Measurements from ENCODE around the gene FGR.
"Not testable (repeated sequence)": the region's sequence is repeated elsewhere in the genome, so short reads cannot be mapped to it uniquely, and the experiment has no call there.

Gene FGR

GRCh38 chr1:27619782-27620438 is 15.1 kb downstream of the FGR start:
- ATAC-seq; H3K27ac Mint-ChIP-seq; H3K4me3 Mint-ChIP-seq; H3K36me3 Mint-ChIP-seq (ENCODE audit: low read depth); DNase-seq; H3K9me3 Mint-ChIP-seq; H3K27me3 Mint-ChIP-seq: not testable (repeated sequence)
- H3K4me1 Mint-ChIP-seq: peaks cover 37% of the 10 kb centered on the region

- no peaks in the 10 kb centered on the region for H3K27me3 Mint-ChIP-seq
- no peak overlapping the region for H3K4me3 Mint-ChIP-seq
- DNase-seq (no peak), ATAC-seq (peak; percentile 84)
- peaks cover 47% of the 10 kb centered on the region for H3K4me1 Mint-ChIP-seq
- peak overlapping the region; percentile 44 for H3K27ac Mint-ChIP-seq
- no peaks in the 10 kb centered on the region for H3K36me3 Mint-ChIP-seq (ENCODE audit: low read depth)
- H3K9me3 Mint-ChIP-seq: no peaks in the 10 kb centered on the region
Observed at GRCh38 chr1:27618341-27619082, 16.5 kb downstream of the FGR start.

GRCh38 chr1:27617420-27617819 is 17.6 kb downstream of the FGR start:
- Mint-ChIP-seq H3K36me3 (ENCODE audit: low read depth) (no peaks in the 10 kb centered on the region), H3K9me3 (no peaks in the 10 kb centered on the region), H3K27ac (peak overlapping the region; percentile 24), H3K4me3 (no peak overlapping the region), H3K4me1 (peaks cover 47% of the 10 kb centered on the region), H3K27me3 (no peaks in the 10 kb centered on the region)
- no peak for ATAC-seq
- no peak for DNase-seq

- ATAC-seq (no peak), DNase-seq (no peak)
- Mint-ChIP-seq H3K27ac (peak overlapping the region; percentile 18), H3K36me3 (ENCODE audit: low read depth) (no peaks in the 10 kb centered on the region), H3K4me3 (no peak overlapping the region), H3K4me1 (peaks cover 45% of the 10 kb centered on the region), H3K27me3 (no peaks in the 10 kb centered on the region), H3K9me3 (no peaks in the 10 kb centered on the region)
Observed at GRCh38 chr1:27616441-27616840, 18.5 kb downstream of the FGR start.

GRCh38 chr1:27615346-27616192 is 19.4 kb downstream of the FGR start:
- Mint-ChIP-seq H3K27ac (no peak overlapping the region), H3K9me3 (no peaks in the 10 kb centered on the region), H3K36me3 (ENCODE audit: low read depth) (no peaks in the 10 kb centered on the region), H3K27me3 (no peaks in the 10 kb centered on the region), H3K4me3 (no peak overlapping the region), H3K4me1 (peaks cover 41% of the 10 kb centered on the region)
- ATAC-seq (no peak), DNase-seq (no peak)

- Mint-ChIP-seq H3K9me3 (no peaks in the 10 kb centered on the region), H3K36me3 (ENCODE audit: low read depth) (no peaks in the 10 kb centered on the region), H3K27ac (no peak overlapping the region), H3K4me3 (no peak overlapping the region), H3K27me3 (no peaks in the 10 kb centered on the region), H3K4me1 (peaks cover 41% of the 10 kb centered on the region)
- ATAC-seq (no peak), DNase-seq (no peak)
Observed at GRCh38 chr1:27614625-27615344, 20.2 kb downstream of the FGR start.

- ATAC-seq (no peak), DNase-seq (no peak)
- H3K4me1 Mint-ChIP-seq: peaks cover 39% of the 10 kb centered on the region
- no peaks in the 10 kb centered on the region for H3K36me3 Mint-ChIP-seq (ENCODE audit: low read depth)
- no peaks in the 10 kb centered on the region for H3K27me3 Mint-ChIP-seq
- no peak overlapping the region for H3K4me3 Mint-ChIP-seq
- H3K9me3 Mint-ChIP-seq: no peaks in the 10 kb centered on the region
- H3K27ac Mint-ChIP-seq: no peak overlapping the region
Observed at GRCh38 chr1:27614043-27614624, 20.9 kb downstream of the FGR start.

- Mint-ChIP-seq H3K36me3 (ENCODE audit: low read depth) (no peaks in the 10 kb centered on the region), H3K9me3 (no peaks in the 10 kb centered on the region), H3K4me1 (peaks cover 26% of the 10 kb centered on the region), H3K4me3 (no peak overlapping the region), H3K27me3 (no peaks in the 10 kb centered on the region), H3K27ac (no peak overlapping the region)
- no peak for ATAC-seq
- no peak for DNase-seq
Observed at GRCh38 chr1:27612718-27613117, 22.3 kb downstream of the FGR start.

- Mint-ChIP-seq H3K4me1 (peaks cover 24% of the 10 kb centered on the region), H3K36me3 (ENCODE audit: low read depth) (no peaks in the 10 kb centered on the region), H3K4me3 (no peak overlapping the region), H3K27me3 (no peaks in the 10 kb centered on the region), H3K27ac (no peak overlapping the region), H3K9me3 (no peaks in the 10 kb centered on the region)
- ATAC-seq: no peak
- DNase-seq: no peak
Observed at GRCh38 chr1:27611450-27611849, 23.5 kb downstream of the FGR start.

- peaks cover 23% of the 10 kb centered on the region for H3K4me1 Mint-ChIP-seq
- no peaks in the 10 kb centered on the region for H3K36me3 Mint-ChIP-seq (ENCODE audit: low read depth)
- no peak overlapping the region for H3K4me3 Mint-ChIP-seq
- no peaks in the 10 kb centered on the region for H3K9me3 Mint-ChIP-seq
- H3K27me3 Mint-ChIP-seq: no peaks in the 10 kb centered on the region
- no peak for DNase-seq
- ATAC-seq: no peak
- H3K27ac Mint-ChIP-seq: no peak overlapping the region
Observed at GRCh38 chr1:27609618-27610240, 25.3 kb downstream of the FGR start.

- peaks cover 21% of the 10 kb centered on the region for H3K4me1 Mint-ChIP-seq
- no peak overlapping the region for H3K27ac Mint-ChIP-seq
- no peak for DNase-seq
- H3K36me3 Mint-ChIP-seq (ENCODE audit: low read depth): no peaks in the 10 kb centered on the region
- ATAC-seq: no peak
- no peaks in the 10 kb centered on the region for H3K27me3 Mint-ChIP-seq
- H3K9me3 Mint-ChIP-seq: no peaks in the 10 kb centered on the region
- H3K4me3 Mint-ChIP-seq: no peak overlapping the region
Observed at GRCh38 chr1:27609210-27609555, 25.8 kb downstream of the FGR start.

- Mint-ChIP-seq H3K27ac (no peak overlapping the region), H3K4me1 (peaks cover 17% of the 10 kb centered on the region), H3K4me3 (no peak overlapping the region), H3K27me3 (no peaks in the 10 kb centered on the region), H3K9me3 (no peaks in the 10 kb centered on the region), H3K36me3 (ENCODE audit: low read depth) (no peaks in the 10 kb centered on the region)
- DNase-seq (no peak), ATAC-seq (no peak)
Observed at GRCh38 chr1:27607239-27607804, 27.7 kb downstream of the FGR start.

- Mint-ChIP-seq H3K27ac (peak overlapping the region; percentile 57), H3K9me3 (no peaks in the 10 kb centered on the region), H3K36me3 (ENCODE audit: low read depth) (no peaks in the 10 kb centered on the region), H3K4me1 (peaks cover 20% of the 10 kb centered on the region), H3K27me3 (no peaks in the 10 kb centered on the region), H3K4me3 (no peak overlapping the region)
- no peak for ATAC-seq
- no peak for DNase-seq
Observed at GRCh38 chr1:27606708-27607238, 28.2 kb downstream of the FGR start.
